OCI-LY7 (cell line): ENCODE data around the gene CTAGE8.
"Not testable (repeated sequence)": the region's sequence is repeated elsewhere in the genome, so short reads cannot be mapped to it uniquely, and the experiment has no call there.

ENCODE experiments used
- EZH2phosphoT487 ChIP-seq: fragments of 200-600 bp; sonication (generic); IDR thresholded peaks from 2 replicates; pipeline ENCODE4 v1.6.1; 2018; ENCODE audit warnings: low read depth, borderline replicate concordance, mild to moderate bottlenecking, mixed run types, antibody characterized with exemption, low read length, moderate library complexity, mixed read lengths
- TF ChIP-seq, protein P1 (sequence below): fragments of 200-600 bp; sonication (generic); conservative IDR thresholded peaks from 2 replicates; pipeline ENCODE4 v1.5.1; 2014; ENCODE audit warnings: mild to moderate bottlenecking, antibody characterized with exemption, low read length, moderate library complexity, mixed read lengths

DNA sequence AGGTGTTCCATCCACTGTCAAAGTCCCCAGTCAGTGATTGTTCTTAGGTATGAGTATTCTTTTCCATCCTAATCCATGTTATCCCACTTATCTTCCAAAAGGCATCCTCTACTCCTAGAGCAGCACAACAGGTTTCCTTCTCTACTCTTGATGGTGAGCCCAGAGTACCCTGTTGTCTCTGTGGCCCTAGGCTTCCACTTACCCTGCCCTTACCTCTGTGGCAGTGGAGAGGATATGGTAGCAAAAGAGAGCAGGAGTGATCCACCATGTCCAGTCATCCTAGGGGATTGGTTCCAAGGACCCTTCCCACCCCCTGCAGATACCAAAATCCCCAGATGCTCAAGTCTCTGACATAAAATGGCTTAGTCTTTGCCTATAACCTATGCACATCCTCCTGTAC lies 51.9 kb downstream of the CTAGE8 start:
- TF ChIP-seq, protein P1, sequence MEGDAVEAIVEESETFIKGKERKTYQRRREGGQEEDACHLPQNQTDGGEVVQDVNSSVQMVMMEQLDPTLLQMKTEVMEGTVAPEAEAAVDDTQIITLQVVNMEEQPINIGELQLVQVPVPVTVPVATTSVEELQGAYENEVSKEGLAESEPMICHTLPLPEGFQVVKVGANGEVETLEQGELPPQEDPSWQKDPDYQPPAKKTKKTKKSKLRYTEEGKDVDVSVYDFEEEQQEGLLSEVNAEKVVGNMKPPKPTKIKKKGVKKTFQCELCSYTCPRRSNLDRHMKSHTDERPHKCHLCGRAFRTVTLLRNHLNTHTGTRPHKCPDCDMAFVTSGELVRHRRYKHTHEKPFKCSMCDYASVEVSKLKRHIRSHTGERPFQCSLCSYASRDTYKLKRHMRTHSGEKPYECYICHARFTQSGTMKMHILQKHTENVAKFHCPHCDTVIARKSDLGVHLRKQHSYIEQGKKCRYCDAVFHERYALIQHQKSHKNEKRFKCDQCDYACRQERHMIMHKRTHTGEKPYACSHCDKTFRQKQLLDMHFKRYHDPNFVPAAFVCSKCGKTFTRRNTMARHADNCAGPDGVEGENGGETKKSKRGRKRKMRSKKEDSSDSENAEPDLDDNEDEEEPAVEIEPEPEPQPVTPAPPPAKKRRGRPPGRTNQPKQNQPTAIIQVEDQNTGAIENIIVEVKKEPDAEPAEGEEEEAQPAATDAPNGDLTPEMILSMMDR = not testable (repeated sequence)
- TF ChIP-seq EZH2phosphoT487 = not testable (repeated sequence)
